Measurements from ENCODE around the gene TAS2R5.
A peak's percentile ranks its signal among the peaks of the same experiment; 100 is the strongest.
"Not testable (repeated sequence)": the region's sequence is repeated elsewhere in the genome, so short reads cannot be mapped to it uniquely, and the experiment has no call there.

TAS2R5 gene, protein sequence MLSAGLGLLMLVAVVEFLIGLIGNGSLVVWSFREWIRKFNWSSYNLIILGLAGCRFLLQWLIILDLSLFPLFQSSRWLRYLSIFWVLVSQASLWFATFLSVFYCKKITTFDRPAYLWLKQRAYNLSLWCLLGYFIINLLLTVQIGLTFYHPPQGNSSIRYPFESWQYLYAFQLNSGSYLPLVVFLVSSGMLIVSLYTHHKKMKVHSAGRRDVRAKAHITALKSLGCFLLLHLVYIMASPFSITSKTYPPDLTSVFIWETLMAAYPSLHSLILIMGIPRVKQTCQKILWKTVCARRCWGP

DNA sequence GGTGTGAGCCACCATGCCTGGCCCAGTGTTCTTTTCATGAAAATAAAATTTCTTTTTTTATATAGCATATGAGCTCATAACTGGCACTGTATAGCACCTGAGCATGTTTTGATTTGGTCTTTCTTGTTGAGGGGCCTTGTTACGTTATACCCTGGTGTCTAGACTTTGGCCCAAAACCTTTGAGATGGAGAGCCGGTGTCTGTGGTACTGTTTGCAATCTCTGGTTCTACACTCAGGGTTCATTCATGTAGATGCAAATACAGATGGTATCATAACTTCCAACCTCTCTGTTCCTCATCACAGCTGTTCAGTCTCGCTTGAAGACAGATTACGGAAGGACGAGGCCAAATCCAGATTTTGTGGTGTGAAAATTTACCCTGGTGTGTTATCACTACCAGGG, at the start of gene TAS2R5:
Gene TAS2R5, plus strand, starts transcription at position 301 of the 400 bp plus-strand sequence. CDS start 145 bp downstream, outside the sequence.
- DNase-seq, result no peak

- DNase-seq, result no peak
Observed at GRCh38 chr7:141742229-141742628, 47.8 kb upstream of the TAS2R5 start.

DNA sequence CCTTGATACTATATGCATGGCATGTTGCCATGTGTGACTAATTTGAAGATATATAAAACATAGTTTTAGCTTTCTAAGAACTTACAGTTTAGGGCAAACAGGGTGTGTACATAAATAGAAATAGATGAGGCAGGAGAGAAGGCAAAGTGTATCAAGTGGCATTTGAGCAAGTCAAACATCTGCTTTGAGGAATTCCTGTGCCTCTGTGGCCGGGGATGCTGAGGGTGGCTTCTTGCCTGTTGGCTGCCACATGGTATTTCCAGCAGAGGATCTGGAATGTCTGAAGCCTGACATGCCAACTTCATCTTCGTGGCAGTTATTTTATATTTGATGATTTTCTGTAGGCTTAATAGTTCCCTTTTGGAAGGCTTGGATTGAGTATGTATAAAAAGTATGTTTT, 45.9 kb upstream of the TAS2R5 start:
- no peak for DNase-seq

GRCh38 chr7:141748396-141748795, 41.6 kb upstream of the TAS2R5 start:
- DNase-seq, result no peak

- DNase-seq, result peak; percentile 32
Observed at GRCh38 chr7:141751904-141752303, 38.1 kb upstream of the TAS2R5 start.

GRCh38 chr7:141752634-141753033, 37.4 kb upstream of the TAS2R5 start:
- DNase-seq, result no peak

DNA sequence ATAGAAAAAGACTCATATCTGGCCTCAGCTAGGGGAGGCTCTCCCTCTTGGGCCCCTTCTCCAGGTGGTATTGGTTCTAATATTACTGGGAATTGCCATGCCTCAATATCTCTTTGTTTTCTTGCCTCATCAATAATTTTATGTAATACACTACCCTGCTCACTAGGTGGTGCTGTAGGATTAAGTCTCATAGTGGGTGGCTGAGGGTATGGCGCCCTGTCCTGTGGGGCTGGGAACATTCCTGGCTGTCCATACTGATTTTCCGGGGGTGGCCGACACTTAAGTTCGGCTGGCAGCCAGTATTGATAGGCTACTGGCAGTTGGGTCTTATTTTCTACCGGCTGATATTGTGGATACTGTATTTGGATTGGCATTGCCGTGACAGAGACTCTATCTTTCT, 35.1 kb upstream of the TAS2R5 start:
- no peak for DNase-seq

GRCh38 chr7:141763797-141764196, 26.2 kb upstream of the TAS2R5 start, which contains the start of gene TAS2R3:
TAS2R3 (plus strand) TSS chr7:141764097; CDS start chr7:141764159, 62 bp downstream.
- no peak for DNase-seq

DNA sequence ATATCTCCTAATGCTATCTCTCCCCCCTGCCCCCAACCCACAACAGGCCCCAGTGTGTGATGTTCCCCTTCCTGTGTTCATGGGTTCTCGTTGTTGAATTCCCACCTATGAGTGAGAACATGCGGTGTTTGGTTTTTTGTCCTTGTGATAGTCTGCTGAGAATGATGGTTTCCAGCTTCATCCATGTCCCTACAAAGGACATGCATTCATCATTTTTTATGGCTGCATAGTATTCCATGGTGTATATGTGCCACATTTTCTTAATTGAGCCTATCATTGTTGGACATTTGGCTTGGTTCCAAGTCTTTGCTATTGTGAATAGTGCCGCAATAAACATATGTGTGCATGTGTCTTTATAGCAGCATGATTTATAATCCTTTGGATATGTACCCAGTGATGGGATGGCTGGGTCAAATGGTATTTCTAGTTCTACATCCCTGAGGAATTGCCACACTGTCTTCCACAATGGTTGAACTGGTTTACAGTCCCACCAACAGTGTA, 19.9 kb upstream of the TAS2R5 start:
- not testable (repeated sequence) for DNase-seq

DNA sequence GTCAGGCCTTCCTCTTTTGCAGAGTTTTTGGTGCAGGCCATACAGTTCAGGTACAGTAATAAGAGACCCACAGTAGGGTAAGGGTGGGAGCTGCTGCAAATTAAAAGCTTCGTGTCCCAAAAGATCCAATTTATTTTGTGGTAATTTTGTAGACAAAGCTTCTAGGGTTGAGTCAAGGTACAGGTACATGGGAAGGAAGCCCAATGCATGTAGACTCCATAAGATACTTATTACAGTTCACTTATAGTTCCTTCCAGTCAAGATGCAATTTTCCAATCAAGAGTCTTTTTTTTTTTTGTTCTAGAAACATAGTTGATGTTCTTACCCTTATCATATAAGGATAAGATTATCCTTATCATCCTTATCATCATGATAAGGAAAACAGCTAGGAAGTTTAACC, 13.6 kb upstream of the TAS2R5 start, which contains the start of gene TAS2R4:
Gene TAS2R4, plus strand, starts transcription at position 301 of the 400 bp plus-strand sequence. CDS start 1,815 bp downstream, outside the sequence.
- DNase-seq, result no peak

DNA sequence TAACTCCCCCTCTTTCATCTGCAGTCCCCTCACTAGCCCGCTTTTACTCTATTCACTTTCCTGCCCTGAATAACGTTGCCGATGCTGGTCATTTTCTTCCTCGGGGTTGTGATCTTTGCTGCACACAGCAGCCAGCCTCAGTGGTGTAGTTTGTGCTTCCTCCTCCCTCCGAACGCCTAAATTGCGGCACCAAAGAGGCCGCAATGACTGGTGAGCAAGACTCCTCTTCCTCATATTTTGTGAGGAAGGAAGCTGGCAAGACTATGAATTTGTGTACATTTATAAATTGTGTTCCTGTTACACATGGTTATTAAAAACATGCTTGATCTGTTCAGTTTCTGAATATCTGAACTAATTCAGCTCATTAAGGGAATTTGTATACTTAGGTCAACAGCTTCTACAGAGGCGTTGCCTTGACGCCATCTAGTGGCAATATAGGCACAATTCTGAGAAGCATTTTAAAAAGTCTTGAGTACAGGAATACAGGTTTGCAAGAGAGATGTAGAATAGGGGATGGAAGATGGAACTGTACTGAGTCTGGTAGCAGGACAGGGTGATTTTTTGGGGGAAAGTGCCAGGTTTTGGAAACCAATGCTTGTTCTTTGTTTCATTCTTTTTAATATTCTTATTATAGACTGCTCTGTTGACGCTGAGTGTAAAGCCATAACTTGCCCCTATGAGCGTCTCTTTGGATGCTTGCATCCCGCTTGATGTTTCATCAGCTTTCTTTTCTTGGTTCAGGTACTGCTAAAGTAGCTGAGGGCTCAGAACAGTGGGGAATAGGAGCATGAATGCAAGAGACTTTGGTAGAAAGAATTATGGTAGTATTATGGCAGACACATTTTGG, 4.1 kb upstream of the TAS2R5 start:
- peak; percentile 43 for DNase-seq

GRCh38 chr7:141788296-141788695, 1.7 kb upstream of the TAS2R5 start:
- DNase-seq, result no peak

DNA sequence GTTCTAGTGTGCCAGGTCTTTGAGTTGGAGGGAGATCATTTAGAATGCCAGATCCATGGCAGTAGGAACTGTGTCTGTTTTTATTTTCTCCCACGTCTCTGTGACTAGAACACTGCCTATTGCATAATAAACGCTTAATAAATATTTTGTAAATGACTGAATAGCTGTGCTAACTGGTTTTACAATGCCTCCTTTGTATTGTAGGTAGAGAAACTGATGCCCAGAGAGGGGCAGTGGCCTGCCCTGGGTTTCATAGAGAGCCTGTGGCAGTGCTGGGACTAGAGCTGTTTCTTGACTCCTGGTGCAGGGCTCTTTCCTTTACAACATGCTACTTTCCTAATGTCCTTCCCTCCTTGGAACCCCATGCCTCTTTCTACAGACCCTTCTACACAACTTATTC, 2.5 kb downstream of the TAS2R5 start:
- DNase-seq, result no peak

GRCh38 chr7:141820067-141820466, 30.1 kb downstream of the TAS2R5 start:
- no peak for DNase-seq

GRCh38 chr7:141822432-141822831, 32.4 kb downstream of the TAS2R5 start:
- not testable (repeated sequence) for DNase-seq

- DNase-seq, result no peak
Observed at GRCh38 chr7:141837683-141838082, 47.7 kb downstream of the TAS2R5 start.

GRCh38 chr7:141838581-141838980, 48.6 kb downstream of the TAS2R5 start:
- no peak for DNase-seq

GRCh38 chr7:141839256-141839655, 49.2 kb downstream of the TAS2R5 start:
- no peak for DNase-seq

DNA sequence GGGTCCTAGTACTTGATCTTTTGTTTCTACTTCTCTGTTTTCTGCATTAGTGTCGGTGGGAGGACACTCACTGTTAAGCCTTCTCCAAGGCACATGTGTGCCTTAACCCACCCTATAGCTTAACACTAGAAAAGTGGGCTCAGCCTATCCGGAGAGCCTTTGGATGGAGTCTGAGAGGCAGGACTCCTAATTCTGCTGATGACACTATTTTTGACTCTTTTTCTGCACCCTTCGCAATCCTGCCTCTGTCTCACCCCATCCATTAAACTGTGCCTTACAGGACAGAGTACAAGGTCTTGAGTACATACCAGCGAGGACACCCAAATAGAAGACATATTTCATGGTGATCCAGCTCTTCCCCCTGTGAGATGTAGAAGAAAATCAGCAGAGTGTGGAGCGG, 50.7 kb downstream of the TAS2R5 start:
- no peak for DNase-seq

Data from fibroblast of skin of right quadriceps (primary cell).